Gastrocnemius medialis (tissue), 4 donors: ENCODE measurements around the gene ZSCAN26. TPM values are rescaled to one million over a fixed set of nuclear protein-coding genes. Genes with fewer than 3 reads are reported as not detected.

ENCODE experiments used
- ATAC-seq, 2 donors: fragments of 150-250 bp; one replicate each; pipeline ENCODE4 v1.9.1; 2016
- DNase-seq, 2 donors: peaks; one replicate each; pipeline ENCODE4 v3.0.0-alpha.2; 2019
- H3K27ac ChIP-seq, 4 donors: fragments of 200-600 bp; sonication (generic); 1 replicate in 1 of 4; 2 replicates in 3 of 4; pipeline ENCODE4 v1.5.1; 2016 to 2018; ENCODE audit warnings: mild to moderate bottlenecking in 2 of 4, moderate library complexity in 1 of 4
- H3K27me3 ChIP-seq, 3 donors: fragments of 200-600 bp; sonication (generic) in 2 of 3; 1 replicate in 1 of 3; 2 replicates in 2 of 3; pipeline versions ENCODE4 v1.5.1 to v1.6.0; 2016 to 2019; ENCODE audit warnings: mild to moderate bottlenecking in 1 of 3, moderate library complexity in 1 of 3
- H3K36me3 ChIP-seq, 2 donors: fragments of 200-600 bp; sonication (generic) in 1 of 2; one replicate each; pipeline ENCODE4 v1.5.1; 2017 to 2018
- H3K4me1 ChIP-seq, 2 donors: fragments of 200-600 bp; sonication (generic) in 1 of 2; one replicate each; pipeline ENCODE4 v1.5.1; 2016 to 2017; ENCODE audit warnings: mild to moderate bottlenecking in 2 of 2
- H3K4me3 ChIP-seq, 4 donors: fragments of 200-600 bp; sonication (generic) in 3 of 4; 1 replicate in 1 of 4; 2 replicates in 3 of 4; pipeline ENCODE4 v1.5.1; 2016 to 2019; ENCODE audit warnings: mild to moderate bottlenecking in 2 of 4
- H3K9me3 ChIP-seq, 3 donors: fragments of 200-600 bp; sonication (generic) in 2 of 3; 1 replicate in 1 of 3; 2 replicates in 2 of 3; pipeline ENCODE4 v1.5.1; 2016 to 2019
- CTCF ChIP-seq, 5 experiments: fragments of 450-650 bp in 3 of 5; fragments of 200-600 bp in 2 of 5; sonication (generic) in 2 of 5; IDR thresholded peaks in 4 of 5; conservative IDR thresholded peaks in 1 of 5; 1 replicate in 4 of 5; 2 replicates in 1 of 5; pipeline ENCODE4 v1.5.1; 2016 to 2019; ENCODE audit warnings: antibody characterized with exemption in 5 of 5, mild to moderate bottlenecking in 3 of 5, moderate library complexity in 3 of 5
- POLR2A ChIP-seq, 2 donors: fragments of 450-650 bp; IDR thresholded peaks; one replicate each; pipeline ENCODE4 v1.6.1; 2017; ENCODE audit warnings: antibody characterized with exemption in 2 of 2, mild to moderate bottlenecking in 2 of 2, moderate library complexity in 2 of 2
- in situ Hi-C, 4 donors: fragments of 200-750 bp; cut with MboI; loops; one replicate each; pipeline versions ENCODE4 v1.15.0 to v1.8.0; 2017; ENCODE audit warnings: low sequenced_read_pairs in 4 of 4
- intact Hi-C: fragments of 100-400 bp; cut with DNase I; formaldehyde crosslinking; loops from one replicate; pipeline ENCODE4 v1.15.1; 2023; ENCODE audit warnings: low total_unique reads
- total RNA-seq, 4 donors: library from RNA; depleted of rRNA; stranded (reverse); fragments of >200 nt; gene quantifications; one replicate each; pipeline versions ENCODE4 v1.1.0 to v1.2.3, GENCODE V29; 2016

The ZSCAN26 gene
- total RNA-seq, 4 donors from 2014 or later: 7.3 to 13.4 (median 9.8) TPM

GRCh38 chr6:28251661-28252008 is 15.3 kb upstream of the ZSCAN26 start:
- no peaks in the 10 kb centered on the region for H3K9me3 ChIP-seq
- H3K27me3 ChIP-seq: peaks cover 0 to 3% (median 0%) of the 10 kb centered on the region in 3 donors
- TF ChIP-seq POLR2A (IDR thresholded peaks at IDR 0.05) (no peak), CTCF (IDR thresholded peaks at IDR 0.05 in 4 of 5, conservative IDR thresholded peaks at IDR 0.05 in 1 of 5) (no peak)
- peak overlapping the region; percentile 44 to 53 (median 49) for H3K27ac ChIP-seq
- DNase-seq: no peak
- peak; percentile 28 to 36 for ATAC-seq
- intact Hi-C loops: loop anchor here (1.0 to 5.0 kb wide), 5 partner anchors 27 to 191 kb away; partner anchors contain the start of genes ZKSCAN8, ZSCAN23, ZSCAN31 and ZSCAN9
- H3K36me3 ChIP-seq: peaks cover 0 to 16% of the 10 kb centered on the region in 2 donors
- H3K4me1 ChIP-seq: peaks cover 9 to 15% of the 10 kb centered on the region in 2 donors
- in situ Hi-C loops: loop anchor here in 1 of 4 donors (25.0 kb wide), 1 partner anchor 114 kb away; the partner anchor contains the start of gene ZKSCAN8
- H3K4me3 ChIP-seq: peak overlapping the region; percentile 72 to 94 (median 90)

- H3K36me3 ChIP-seq: peaks cover 0 to 10% of the 10 kb centered on the region in 2 donors
- no peak for TF ChIP-seq CTCF (IDR thresholded peaks at IDR 0.05 in 4 of 5, conservative IDR thresholded peaks at IDR 0.05 in 1 of 5)
- no peak for TF ChIP-seq POLR2A (IDR thresholded peaks at IDR 0.05)
- in situ Hi-C loops (loop anchor here in 1 of 4 donors (25.0 kb wide), 1 partner anchor 115 kb away; the partner anchor contains the start of gene ZKSCAN8), intact Hi-C loops (loop anchor here (1.0 to 5.0 kb wide), 5 partner anchors 27 to 191 kb away; partner anchors contain the start of genes ZKSCAN8, ZSCAN23, ZSCAN31 and ZSCAN9)
- peak; percentile 57 to 67 for DNase-seq
- H3K9me3 ChIP-seq: no peaks in the 10 kb centered on the region
- H3K4me1 ChIP-seq: peaks cover 9 to 15% of the 10 kb centered on the region in 2 donors
- peak within 1 kb of the TSS; percentile 72 to 94 (median 90) for H3K4me3 ChIP-seq
- H3K27me3 ChIP-seq: peaks cover 0 to 3% (median 0%) of the 10 kb centered on the region in 3 donors
- ATAC-seq: peak; percentile 99 to 100
- peak within 1 kb of the TSS; percentile 44 to 53 (median 49) for H3K27ac ChIP-seq
These were observed 14.7 kb upstream of the ZSCAN26 start, which contains the start of gene ZKSCAN4 for GRCh38 chr6:28252009-28252975. TSS of gene ZKSCAN4 (minus strand) at chr6:28252269. CDS start at chr6:28251980, 289 bp downstream.

- Histone ChIP-seq H3K36me3 (no peaks in the 10 kb centered on the region), H3K27me3 (peaks cover 0 to 3% (median 0%) of the 10 kb centered on the region in 3 donors), H3K9me3 (no peaks in the 10 kb centered on the region), H3K4me1 (peaks cover 9 to 15% of the 10 kb centered on the region in 2 donors), H3K27ac (no peak overlapping the region), H3K4me3 (no peak overlapping the region)
- intact Hi-C loops (loop anchor here (5.0 kb wide), 1 partner anchor 83 kb away; the partner anchor contains the start of gene ZSCAN31), in situ Hi-C loops (loop anchor here in 1 of 4 donors (25.0 kb wide), 1 partner anchor 117 kb away; the partner anchor contains the start of gene ZKSCAN8)
- TF ChIP-seq CTCF (IDR thresholded peaks at IDR 0.05 in 4 of 5, conservative IDR thresholded peaks at IDR 0.05 in 1 of 5) (no peak), POLR2A (IDR thresholded peaks at IDR 0.05) (no peak)
- no peak for ATAC-seq
- no peak for DNase-seq
These were observed 12.8 kb upstream of the ZSCAN26 start for GRCh38 chr6:28254121-28254519.

GRCh38 chr6:28257042-28257441 is 9.9 kb upstream of the ZSCAN26 start:
- in situ Hi-C loops (loop anchor here in 1 of 4 donors (25.0 kb wide), 1 partner anchor 120 kb away; the partner anchor contains the start of gene ZKSCAN8), intact Hi-C loops (no loop called here)
- Histone ChIP-seq H3K4me3 (no peak overlapping the region), H3K27ac (no peak overlapping the region), H3K36me3 (no peaks in the 10 kb centered on the region), H3K27me3 (peaks cover 0 to 3% (median 0%) of the 10 kb centered on the region in 3 donors), H3K4me1 (peaks cover 4 to 5% of the 10 kb centered on the region in 2 donors), H3K9me3 (peaks cover 0 to 3% (median 0%) of the 10 kb centered on the region in 3 donors)
- TF ChIP-seq CTCF (IDR thresholded peaks at IDR 0.05 in 4 of 5, conservative IDR thresholded peaks at IDR 0.05 in 1 of 5) (no peak), POLR2A (IDR thresholded peaks at IDR 0.05) (no peak)
- ATAC-seq (no peak), DNase-seq (no peak)
